Neural cell (in vitro differentiated cells): ENCODE results near the gene GPR65.

Source experiments
- CTCF ChIP-seq: fragments of 450-650 bp; IDR thresholded peaks from 2 replicates; pipeline ENCODE4 v1.5.1; 2014; ENCODE audit warnings: antibody characterized with exemption, mild to moderate bottlenecking, moderate library complexity; ENCODE audit not compliant: poor library complexity, severe bottlenecking
- EP300 ChIP-seq: fragments of 450-650 bp; conservative IDR thresholded peaks from 2 replicates; pipeline ENCODE4 v1.6.1; 2014; ENCODE audit warnings: antibody characterized with exemption, mild to moderate bottlenecking, moderate library complexity; ENCODE audit not compliant: poor library complexity, severe bottlenecking
- RAD21 ChIP-seq: fragments of 450-650 bp; conservative IDR thresholded peaks from 2 replicates; pipeline ENCODE4 v1.6.1; 2014; ENCODE audit warnings: antibody characterized with exemption, mild to moderate bottlenecking, moderate library complexity
- SMC3 ChIP-seq: fragments of 450-650 bp; conservative IDR thresholded peaks from 2 replicates; pipeline ENCODE4 v1.6.1; 2014; ENCODE audit warnings: antibody characterized with exemption, mild to moderate bottlenecking, moderate library complexity; ENCODE audit not compliant: poor library complexity
- TF ChIP-seq, protein P1 (sequence below): IDR thresholded peaks from 2 replicates; pipeline ENCODE4 v1.6.1; 2012; ENCODE audit warnings: borderline replicate concordance

- TF ChIP-seq, protein P1, sequence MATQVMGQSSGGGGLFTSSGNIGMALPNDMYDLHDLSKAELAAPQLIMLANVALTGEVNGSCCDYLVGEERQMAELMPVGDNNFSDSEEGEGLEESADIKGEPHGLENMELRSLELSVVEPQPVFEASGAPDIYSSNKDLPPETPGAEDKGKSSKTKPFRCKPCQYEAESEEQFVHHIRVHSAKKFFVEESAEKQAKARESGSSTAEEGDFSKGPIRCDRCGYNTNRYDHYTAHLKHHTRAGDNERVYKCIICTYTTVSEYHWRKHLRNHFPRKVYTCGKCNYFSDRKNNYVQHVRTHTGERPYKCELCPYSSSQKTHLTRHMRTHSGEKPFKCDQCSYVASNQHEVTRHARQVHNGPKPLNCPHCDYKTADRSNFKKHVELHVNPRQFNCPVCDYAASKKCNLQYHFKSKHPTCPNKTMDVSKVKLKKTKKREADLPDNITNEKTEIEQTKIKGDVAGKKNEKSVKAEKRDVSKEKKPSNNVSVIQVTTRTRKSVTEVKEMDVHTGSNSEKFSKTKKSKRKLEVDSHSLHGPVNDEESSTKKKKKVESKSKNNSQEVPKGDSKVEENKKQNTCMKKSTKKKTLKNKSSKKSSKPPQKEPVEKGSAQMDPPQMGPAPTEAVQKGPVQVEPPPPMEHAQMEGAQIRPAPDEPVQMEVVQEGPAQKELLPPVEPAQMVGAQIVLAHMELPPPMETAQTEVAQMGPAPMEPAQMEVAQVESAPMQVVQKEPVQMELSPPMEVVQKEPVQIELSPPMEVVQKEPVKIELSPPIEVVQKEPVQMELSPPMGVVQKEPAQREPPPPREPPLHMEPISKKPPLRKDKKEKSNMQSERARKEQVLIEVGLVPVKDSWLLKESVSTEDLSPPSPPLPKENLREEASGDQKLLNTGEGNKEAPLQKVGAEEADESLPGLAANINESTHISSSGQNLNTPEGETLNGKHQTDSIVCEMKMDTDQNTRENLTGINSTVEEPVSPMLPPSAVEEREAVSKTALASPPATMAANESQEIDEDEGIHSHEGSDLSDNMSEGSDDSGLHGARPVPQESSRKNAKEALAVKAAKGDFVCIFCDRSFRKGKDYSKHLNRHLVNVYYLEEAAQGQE = no peak
- no peak for TF ChIP-seq RAD21
- no peak for TF ChIP-seq CTCF
- TF ChIP-seq SMC3 = no peak
- no peak for TF ChIP-seq EP300
These were observed 15.0 kb upstream of the GPR65 start for GRCh38 chr14:87989956-87990299.
